ENCODE results near the gene CNN1. TPM values are rescaled to one million over a fixed set of nuclear protein-coding genes. Genes with fewer than 3 reads are reported as not detected.

Gene CNN1
- total and polyA plus RNA-seq, 2 of the 4 experiments (the other 2 are of a cell fraction) = 102 to 196 TPM

- no peaks in the 10 kb centered on the region for H3K27me3 ChIP-seq (ENCODE audit: control insufficient read depth, insufficient read depth, low read length)
- H3K27ac ChIP-seq (ENCODE audit: insufficient read depth, low read length) = no peak overlapping the region
- no peak overlapping the region for H3K14ac ChIP-seq (replicated peaks; ENCODE audit: low read depth, low read length)
- CTCF ChIA-PET = no interaction called here
- TF ChIP-seq BHLHE40 (IDR thresholded peaks at IDR 0.05; ENCODE audit: low read depth, low read length) = no peak
- TF ChIP-seq ELK1 (IDR thresholded peaks at IDR 0.05; ENCODE audit: borderline replicate concordance, low read depth, low read length) = no peak
- TF ChIP-seq CHD1 (IDR thresholded peaks at IDR 0.05; ENCODE audit: low read depth, low read length) = no peak
- TF ChIP-seq RCOR1 (IDR thresholded peaks at IDR 0.05; ENCODE audit: insufficient replicate concordance, low read length) = no peak
- no peak overlapping the region for H3K4me2 ChIP-seq (ENCODE audit: low read depth, low read length)
- no peak overlapping the region for H4K91ac ChIP-seq (ENCODE audit: insufficient read depth, low read depth, low read length)
- H2BK20ac ChIP-seq (ENCODE audit: low read depth, low read length) = no peak overlapping the region
- no TSS peak for BruUV-seq (replicated peaks)
- 66% methylated on average over 3 of the region's 20 CpGs; no CpG with 5 or more reads in 1 of the 2 experiments for WGBS, 2 experiments (ENCODE audit: extremely low coverage in 2 of 2, insufficient read length in 1 of 2)
- dilution Hi-C loops (cut with HindIII; ENCODE audit: low sequenced_read_pairs, unreplicated experiment) = no loop called here
- no peak for DNase-seq
- H2BK15ac ChIP-seq (ENCODE audit: low read depth, low read length) = no peak overlapping the region
- in situ Hi-C loops (cut with MboI; ENCODE audit: low sequenced_read_pairs) = no loop called here
- no peak overlapping the region for H2BK5ac ChIP-seq (ENCODE audit: low read depth, low read length, poor library complexity, severe bottlenecking)
- H4K5ac ChIP-seq (ENCODE audit: low read depth, low read length) = no peak overlapping the region
- H4K20me1 ChIP-seq (ENCODE audit: insufficient read depth, low read length) = peaks cover 34% of the 10 kb centered on the region
- H3K23ac ChIP-seq (ENCODE audit: low read depth, low read length) = no peak overlapping the region
- H3K9me1 ChIP-seq (ENCODE audit: insufficient read depth, low read length) = peaks cover 5% of the 10 kb centered on the region; the same call in 1 of the 2 replicates
- no peak overlapping the region for H2BK120ac ChIP-seq (ENCODE audit: low read depth, low read length)
- no peak overlapping the region for H3K56ac ChIP-seq (ENCODE audit: extremely low read depth, insufficient read depth, low read length)
- POLR2A ChIA-PET (ENCODE audit: unreplicated experiment) = no interaction called here
- no peak overlapping the region for H3K4me3 ChIP-seq (ENCODE audit: insufficient read depth, low read depth, low read length)
- H2AFZ ChIP-seq (replicated peaks; ENCODE audit: low read length, poor library complexity) = no peak overlapping the region
- H3K36me3 ChIP-seq (ENCODE audit: control insufficient read depth, insufficient read depth, low read length) = peaks cover 47% of the 10 kb centered on the region
- H3K9ac ChIP-seq (ENCODE audit: low read depth, low read length) = no peak overlapping the region
- H3K4ac ChIP-seq (ENCODE audit: low read depth, low read length) = no peak overlapping the region
- no peak overlapping the region for H3K18ac ChIP-seq (ENCODE audit: low read depth, low read length)
- no peaks in the 10 kb centered on the region for H3K9me3 ChIP-seq (ENCODE audit: control insufficient read depth, insufficient read depth, low read length)
- ATAC-seq (ENCODE audit: low read depth) = no peak
- H3K4me1 ChIP-seq (ENCODE audit: control insufficient read depth, insufficient read depth, low read length) = no peaks in the 10 kb centered on the region
- no peak overlapping the region for H4K8ac ChIP-seq (ENCODE audit: low read depth in 2 of 2, low read length in 2 of 2)
- no peak overlapping the region for H2AK9ac ChIP-seq (replicated peaks; ENCODE audit: low read depth, low read length, poor library complexity)
- intact Hi-C loops (cut with micrococcal nuclease) = no loop called here
- H3K79me1 ChIP-seq (ENCODE audit: low read depth in 1 of 2, low read length in 2 of 2) = peaks cover 11 to 35% of the 10 kb centered on the region in 2 experiments; a peak in 3 of 4 replicates
- no peak overlapping the region for H2AK5ac ChIP-seq (ENCODE audit: low read depth, low read length)
These were observed 14.2 kb downstream of the CNN1 start for GRCh38 chr19:11552666-11553372.

All from IMR-90 (cell line).